K562 (cell line): ENCODE data around the gene ZNF408. TPM values are rescaled to one million over a fixed set of nuclear protein-coding genes. Genes with fewer than 3 reads are reported as not detected.

Source experiments
- ATAC-seq: fragments of 200-7000 bp; cut with Tn5 transposase; 3 replicates; pipeline ENCODE4 v1.9.1; 2020; ENCODE audit warnings: moderate library complexity
- BruUV-seq: library from RNA; stranded (reverse); fragments of 400-500 nt; replicated peaks from 2 replicates; lab custom pipeline; 2021; lab: Mats Ljungman, UMichigan
- CTCF ChIA-PET: fragments of 300-600 bp; formaldehyde crosslinking; extraction: SDS; loops from one replicate; lab custom pipeline; 2021; ENCODE audit warnings: low intra/inter-chr PET ratio; lab: Yijun Ruan, JAX
- POLR2A ChIA-PET: fragments of 300-600, 350-650 bp; sonication (Branson Sonifier 250); formaldehyde crosslinking; extraction: SDS; loops from one replicate; lab custom pipeline; 2021; ENCODE audit warnings: antibody characterized with exemption, inconsistent platforms; lab: Yijun Ruan, JAX
- DNase-seq, 4 experiments: peaks; one replicate each; pipeline versions ENCODE4 v3.0.0 to v3.0.0-alpha.2; 2011 to 2018; ENCODE audit warnings: low spot score in 3 of 4, mixed read lengths in 3 of 4; ENCODE audit errors: extremely low read depth in 1 of 4
- FAIRE-seq: peaks from 2 replicates; lab custom pipeline; 2011; peaks lifted over from hg19 to GRCh38; lab: Jason Lieb, UNC
- H2AFZ ChIP-seq: 2 replicates; pipeline ENCODE4 v1.6.0; 2011; ENCODE audit warnings: low read depth, low read length, control low read depth, inconsistent platforms
- H3K27ac ChIP-seq: fragments of 200-600 bp; 3 replicates; pipeline ENCODE4 v1.8.0; 2011; ENCODE audit warnings: low read depth, mild to moderate bottlenecking, control low read depth, inconsistent platforms, low read length, moderate library complexity, mixed read lengths; ENCODE audit errors: extremely low read depth
- H3K27me3 ChIP-seq, 2 experiments: fragments of 300-600 bp in 1 of 2; 2 replicates in 1 of 2; 3 replicates in 1 of 2; pipeline versions ENCODE4 v1.6.0 to v1.8.0; 2011; ENCODE audit warnings: inconsistent platforms in 2 of 2, low read length in 2 of 2, mild to moderate bottlenecking in 1 of 2, mixed read lengths in 1 of 2, moderate library complexity in 1 of 2; ENCODE audit not compliant: control insufficient read depth in 2 of 2, insufficient read depth in 2 of 2
- H3K36me3 ChIP-seq: fragments of 300-600 bp; 3 replicates; pipeline ENCODE4 v1.8.0; 2011; ENCODE audit warnings: mild to moderate bottlenecking, low read length, inconsistent platforms; ENCODE audit not compliant: control insufficient read depth, insufficient read depth
- H3K4me1 ChIP-seq, 2 experiments: fragments of 200-600 bp in 1 of 2; replicated peaks in 1 of 2; 2 replicates in 1 of 2; 3 replicates in 1 of 2; pipeline versions ENCODE4 v1.5.1 to v1.8.0; 2011; ENCODE audit warnings: inconsistent platforms in 2 of 2, low read length in 2 of 2, mild to moderate bottlenecking in 1 of 2, mixed read lengths in 1 of 2, moderate library complexity in 1 of 2; ENCODE audit not compliant: control insufficient read depth in 2 of 2, insufficient read depth in 2 of 2
- H3K4me2 ChIP-seq: 2 replicates; pipeline ENCODE4 v1.6.1; 2011; ENCODE audit warnings: low read length, control low read depth, inconsistent platforms, mixed read lengths; ENCODE audit not compliant: insufficient read depth
- H3K4me3 ChIP-seq: fragments of 200-600 bp; sonication (generic), shearing (Covaris generic); 2 replicates; pipeline ENCODE4 v1.5.1; 2016; ENCODE audit warnings: control low read depth, inconsistent platforms
- H3K79me2 ChIP-seq: fragments of 200-600 bp; 3 replicates; pipeline ENCODE4 v1.8.0; 2011; ENCODE audit warnings: low read length, inconsistent platforms; ENCODE audit not compliant: control insufficient read depth, insufficient read depth
- H3K9ac ChIP-seq, 2 experiments: 2 replicates each; pipeline versions ENCODE4 v1.6.0 to v1.6.1; 2011; ENCODE audit warnings: low read depth in 2 of 2, low read length in 2 of 2, control low read depth in 1 of 2, inconsistent platforms in 1 of 2, mild to moderate bottlenecking in 1 of 2, mixed read lengths in 1 of 2; ENCODE audit not compliant: insufficient read depth in 1 of 2
- H3K9me1 ChIP-seq: one replicate; pipeline ENCODE4 v1.6.0; 2011; ENCODE audit warnings: inconsistent platforms, mild to moderate bottlenecking, low read length, moderate library complexity; ENCODE audit not compliant: control insufficient read depth, insufficient read depth
- H3K9me3 ChIP-seq: replicated peaks from 2 replicates; pipeline ENCODE4 v1.5.1; 2011; ENCODE audit warnings: low read depth, low read length, inconsistent platforms; ENCODE audit not compliant: control insufficient read depth, insufficient read depth
- H4K20me1 ChIP-seq: replicated peaks from 2 replicates; pipeline ENCODE4 v1.6.1; 2011; ENCODE audit warnings: low read length, inconsistent platforms, mixed read lengths; ENCODE audit not compliant: control insufficient read depth, insufficient read depth
- CC2D1A ChIP-seq: fragments of 450-650 bp; IDR thresholded peaks from 2 replicates; pipeline ENCODE4 v1.6.1; 2017; ENCODE audit warnings: mild to moderate bottlenecking
- CEBPG ChIP-seq, 3 experiments: fragments of 200-800 bp in 1 of 3; sonication (Bioruptor generic) in 1 of 3; sonication (generic) in 1 of 3; formaldehyde crosslinking in 1 of 3; IDR thresholded peaks in 2 of 3; conservative IDR thresholded peaks in 1 of 3; 2 replicates each; pipeline versions ENCODE4 v1.6.1 to v1.8.0; 2016 to 2022; ENCODE audit warnings: missing compliant biosample characterization in 2 of 3, missing genetic modification characterization in 2 of 3, mild to moderate bottlenecking in 1 of 3, missing genetic modification reagents in 1 of 3
- CHCHD3 ChIP-seq: fragments of 250-450 bp; sonication (Bioruptor Pico); IDR thresholded peaks from 2 replicates; pipeline ENCODE4 v2.1.2; 2022; ENCODE audit warnings: mild to moderate bottlenecking
- MTA3 ChIP-seq: fragments of 450-650 bp; formaldehyde crosslinking; IDR thresholded peaks from 2 replicates; pipeline ENCODE4 v1.6.1; 2017; ENCODE audit warnings: mild to moderate bottlenecking, borderline replicate concordance
- SNAPC5 ChIP-seq: fragments of 250-450 bp; sonication (Bioruptor Pico); IDR thresholded peaks from 2 replicates; pipeline ENCODE4 v1.8.0; 2021; ENCODE audit warnings: moderate library complexity, mild to moderate bottlenecking, inconsistent platforms
- TAF15 ChIP-seq: fragments of 200-400 bp; formaldehyde crosslinking; IDR thresholded peaks from 2 replicates; pipeline ENCODE4 v1.6.1; 2017; ENCODE audit warnings: mild to moderate bottlenecking, low read depth, low read length, moderate library complexity
- ZNF740 ChIP-seq, 3 experiments: fragments of 200-800 bp in 1 of 3; sonication (Bioruptor generic) in 1 of 3; sonication (generic) in 1 of 3; formaldehyde crosslinking in 1 of 3; IDR thresholded peaks; 2 replicates each; pipeline versions ENCODE4 v1.6.1 to v1.8.0; 2016 to 2022; ENCODE audit warnings: mild to moderate bottlenecking in 2 of 3, missing compliant biosample characterization in 2 of 3, missing genetic modification characterization in 2 of 3, missing genetic modification reagents in 1 of 3
- WGBS: fragments of 100-300 bp; shearing (Covaris generic); methylation state at CpG from one replicate; pipeline ENCODE4 v1.1.6; 2016; ENCODE audit warnings: low coverage, mixed read lengths; ENCODE audit not compliant: insufficient coverage; ENCODE audit errors: missing lambda C conversion rate; 5-methylcytosine and 5-hydroxymethylcytosine counted together
- in situ Hi-C: fragments of 300-500 bp; cut with MboI; formaldehyde crosslinking; loops from 4 replicates; pipeline ENCODE4 v1.15.0; 2018; ENCODE audit warnings: inconsistent platforms, mixed read lengths
- intact Hi-C: fragments of 100-400 bp; cut with micrococcal nuclease; formaldehyde crosslinking; loops from 2 replicates; pipeline ENCODE4 v1.14.2; 2022
- polyA plus RNA-seq, 8 experiments: library from polyadenylated mRNA; depleted of rRNA in 4 of 8; stranded (reverse) in 5 of 8; unstranded in 3 of 8; fragments of >200 nt; fragmentation: Nextera tagmentation in 2 of 8; fragmentation: Illumina TruSeq in 1 of 8; extraction: Ambion mirVana in 2 of 8; extraction: Trizol in 1 of 8; gene quantifications; 2 replicates each; pipeline versions ENCODE4 v1.2.1 to v1.2.3, GENCODE V29; 2011 to 2014; ENCODE audit warnings: inconsistent platforms in 1 of 8, missing spikeins in 1 of 8
- total RNA-seq, 7 experiments: library from RNA; depleted of rRNA in 6 of 7; stranded (reverse); fragments of >200 nt in 6 of 7; fragmentation: Illumina TruSeq in 2 of 7; extraction: Trizol in 2 of 7; gene quantifications; 2 replicates each; pipeline versions ENCODE4 v1.2.1 to v1.2.3, GENCODE V29; 2011 to 2021; ENCODE audit warnings: low replicate concordance in 1 of 7

The ZNF408 gene
- total and polyA plus RNA-seq, 9 of the 15 experiments (the other 6 are each of a cell fraction or from before 2014, with no cell fraction given), result 0.15 to 18.4 (median 7.4) TPM

DNA sequence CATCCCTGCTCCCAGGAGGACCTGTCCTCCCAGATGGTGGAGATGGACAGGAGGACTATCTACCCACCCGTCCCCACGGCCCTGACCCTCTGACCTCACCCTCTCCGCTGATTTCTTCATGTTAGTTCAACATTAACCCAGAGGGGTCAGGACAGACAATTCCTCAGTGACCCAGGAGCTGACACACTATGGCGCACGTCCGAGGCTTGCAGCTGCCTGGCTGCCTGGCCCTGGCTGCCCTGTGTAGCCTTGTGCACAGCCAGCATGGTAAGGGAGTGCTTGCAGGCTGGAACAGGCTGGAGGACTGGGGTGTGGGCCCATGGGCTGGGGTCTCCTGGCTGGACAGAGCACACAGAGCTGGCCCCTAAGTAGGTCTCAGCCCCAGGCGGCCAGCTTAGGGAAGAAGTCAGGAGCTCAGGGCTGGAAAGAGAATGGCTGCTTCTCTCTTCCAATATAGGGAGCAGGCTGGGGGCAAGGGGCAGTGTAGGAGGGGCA is 18.3 kb downstream of the ZNF408 start, which contains the start of gene F2 (continued):
- TF ChIP-seq MTA3 (no peak), SNAPC5 (CRISPR knock-in tag) (no peak)

DNA sequence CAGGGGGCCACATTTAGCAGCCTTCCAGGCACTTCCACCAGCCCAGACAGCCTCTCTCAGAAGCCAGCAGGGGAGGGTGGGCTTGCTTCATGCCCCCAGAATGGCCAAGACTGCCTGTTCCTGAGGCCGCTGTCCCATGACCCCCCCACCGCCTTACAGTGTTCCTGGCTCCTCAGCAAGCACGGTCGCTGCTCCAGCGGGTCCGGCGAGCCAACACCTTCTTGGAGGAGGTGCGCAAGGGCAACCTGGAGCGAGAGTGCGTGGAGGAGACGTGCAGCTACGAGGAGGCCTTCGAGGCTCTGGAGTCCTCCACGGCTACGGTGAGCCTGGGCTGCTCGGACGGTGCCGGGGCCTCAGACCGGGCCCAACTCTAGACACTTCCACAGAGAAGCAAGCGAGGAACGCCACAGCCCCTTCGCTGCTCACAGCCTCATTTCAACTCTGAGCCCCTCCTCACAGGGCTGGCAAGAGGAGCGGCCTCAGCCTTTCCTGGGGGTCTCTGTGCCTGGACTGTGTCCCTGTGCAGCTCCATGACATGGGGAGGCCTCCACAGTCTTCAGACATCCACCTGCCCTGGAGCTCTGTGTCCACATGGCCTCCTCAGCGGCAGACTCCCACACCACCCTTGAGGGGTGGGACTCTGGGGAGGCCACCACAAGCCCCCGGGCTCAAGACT is 18.9 kb downstream of the ZNF408 start:
- Histone ChIP-seq H4K20me1 (no peaks in the 10 kb centered on the region), H2AFZ (peak overlapping the region; percentile 55; the same call in 1 of the 2 replicates), H3K36me3 (no peaks in the 10 kb centered on the region), H3K9me1 (no peaks in the 10 kb centered on the region), H3K27me3 (peaks cover 0 to 3% of the 10 kb centered on the region in 2 experiments; a peak in 1 of 5 replicates), H3K4me2 (no peak overlapping the region), H3K9ac (peak overlapping the region in 1 of 2 experiments; percentile 65; a peak in 2 of 4 replicates), H3K4me3 (no peak overlapping the region), H3K27ac (no peak overlapping the region), H3K79me2 (no peaks in the 10 kb centered on the region), H3K4me1 (peaks cover 4 to 17% of the 10 kb centered on the region in 2 experiments; a peak in 4 of 5 replicates), H3K9me3 (peaks cover 4% of the 10 kb centered on the region; the same call in 1 of the 2 replicates)
- BruUV-seq, result no TSS peak
- peak; percentile 39 for ATAC-seq
- no peak for FAIRE-seq
- DNase-seq, result no peak
- 68% methylated on average over 25 of the region's 25 CpGs for WGBS
- POLR2A ChIA-PET, result interaction anchor here (0.6 to 1.3 kb wide), 3 partner anchors 8 to 69 kb away, joined by 3 to 7 read pairs (median 3); partner anchors contain the start of genes ARHGAP1 and ZNF408
- TF ChIP-seq TAF15 (no peak), ZNF740 (CRISPR knock-in tag; IDR thresholded peaks at IDR 0.05) (peak; percentile 50; the same call in 1 of the 2 replicates), ZNF740 (tag; IDR thresholded peaks at IDR 0.05) (no peak), CC2D1A (no peak), CEBPG (CRISPR knock-in tag; IDR thresholded peaks at IDR 0.05) (0 out of 2 replicates have a peak, but pooled peaks have one; percentile 8), CEBPG (tag; conservative IDR thresholded peaks at IDR 0.05 in 1 of 2, IDR thresholded peaks at IDR 0.05 in 1 of 2) (no peak), CHCHD3 (CRISPR knock-in tag) (no peak)
- in situ Hi-C loops, result no loop called here
- CTCF ChIA-PET, result no interaction called here
- intact Hi-C loops, result no loop called here
